ENCODE results near the gene RNF133. TPM values are rescaled to one million over a fixed set of nuclear protein-coding genes. Genes with fewer than 3 reads are reported as not detected.

The RNF133 gene
- total RNA-seq, 4 donors from 2014 or later = 1.0 to 3.1 (median 1.7) TPM

GRCh38 chr7:122706836-122707235, 7.9 kb upstream of the RNF133 start:
- WGBS, 2 donors = 81 to 82% methylated on average over 2 of the region's 2 CpGs
- no peaks in the 10 kb centered on the region for H3K4me1 ChIP-seq
- H3K27me3 ChIP-seq = no peaks in the 10 kb centered on the region
- intact Hi-C loops (cut with DNase I) = no loop called here
- DNase-seq = no peak
- no peaks in the 10 kb centered on the region for H3K36me3 ChIP-seq
- TF ChIP-seq POLR2A (IDR thresholded peaks at IDR 0.05) = no peak
- TF ChIP-seq, protein P1, sequence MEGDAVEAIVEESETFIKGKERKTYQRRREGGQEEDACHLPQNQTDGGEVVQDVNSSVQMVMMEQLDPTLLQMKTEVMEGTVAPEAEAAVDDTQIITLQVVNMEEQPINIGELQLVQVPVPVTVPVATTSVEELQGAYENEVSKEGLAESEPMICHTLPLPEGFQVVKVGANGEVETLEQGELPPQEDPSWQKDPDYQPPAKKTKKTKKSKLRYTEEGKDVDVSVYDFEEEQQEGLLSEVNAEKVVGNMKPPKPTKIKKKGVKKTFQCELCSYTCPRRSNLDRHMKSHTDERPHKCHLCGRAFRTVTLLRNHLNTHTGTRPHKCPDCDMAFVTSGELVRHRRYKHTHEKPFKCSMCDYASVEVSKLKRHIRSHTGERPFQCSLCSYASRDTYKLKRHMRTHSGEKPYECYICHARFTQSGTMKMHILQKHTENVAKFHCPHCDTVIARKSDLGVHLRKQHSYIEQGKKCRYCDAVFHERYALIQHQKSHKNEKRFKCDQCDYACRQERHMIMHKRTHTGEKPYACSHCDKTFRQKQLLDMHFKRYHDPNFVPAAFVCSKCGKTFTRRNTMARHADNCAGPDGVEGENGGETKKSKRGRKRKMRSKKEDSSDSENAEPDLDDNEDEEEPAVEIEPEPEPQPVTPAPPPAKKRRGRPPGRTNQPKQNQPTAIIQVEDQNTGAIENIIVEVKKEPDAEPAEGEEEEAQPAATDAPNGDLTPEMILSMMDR (IDR thresholded peaks at IDR 0.05) = no peak
- no peak overlapping the region for H3K4me3 ChIP-seq (replicated peaks in 1 of 3)
- H3K9me3 ChIP-seq = no peaks in the 10 kb centered on the region
- no peak overlapping the region for H3K27ac ChIP-seq

- Histone ChIP-seq H3K4me1 (no peaks in the 10 kb centered on the region), H3K4me3 (replicated peaks in 1 of 3) (no peak within 1 kb of the TSS), H3K9me3 (no peaks in the 10 kb centered on the region), H3K27me3 (no peaks in the 10 kb centered on the region), H3K36me3 (no peaks in the 10 kb centered on the region), H3K27ac (no peak within 1 kb of the TSS)
- WGBS, 2 donors = 84 to 100% methylated on average over 1 of the region's 1 CpG
- no peak for DNase-seq
- intact Hi-C loops (cut with DNase I) = no loop called here
- TF ChIP-seq, protein P1 (IDR thresholded peaks at IDR 0.05) = no peak
- no peak for TF ChIP-seq POLR2A (IDR thresholded peaks at IDR 0.05)
These were observed 4.1 kb upstream of the RNF133 start, which contains the start of gene RNF148 for GRCh38 chr7:122702872-122703510. RNF148 (minus strand) TSS chr7:122702922; CDS start chr7:122702750, 172 bp downstream.

GRCh38 chr7:122695816-122696215, 3.1 kb downstream of the RNF133 start:
- no peaks in the 10 kb centered on the region for H3K36me3 ChIP-seq
- no peak overlapping the region for H3K27ac ChIP-seq
- intact Hi-C loops (cut with DNase I) = no loop called here
- H3K4me3 ChIP-seq (replicated peaks in 1 of 3) = no peak overlapping the region
- no peaks in the 10 kb centered on the region for H3K4me1 ChIP-seq
- 82 to 88% methylated on average over 1 of the region's 1 CpG for WGBS, 2 donors
- TF ChIP-seq POLR2A (IDR thresholded peaks at IDR 0.05) = no peak
- TF ChIP-seq, protein P1 (IDR thresholded peaks at IDR 0.05) = no peak
- DNase-seq = no peak
- no peaks in the 10 kb centered on the region for H3K27me3 ChIP-seq
- H3K9me3 ChIP-seq = no peaks in the 10 kb centered on the region

DNA sequence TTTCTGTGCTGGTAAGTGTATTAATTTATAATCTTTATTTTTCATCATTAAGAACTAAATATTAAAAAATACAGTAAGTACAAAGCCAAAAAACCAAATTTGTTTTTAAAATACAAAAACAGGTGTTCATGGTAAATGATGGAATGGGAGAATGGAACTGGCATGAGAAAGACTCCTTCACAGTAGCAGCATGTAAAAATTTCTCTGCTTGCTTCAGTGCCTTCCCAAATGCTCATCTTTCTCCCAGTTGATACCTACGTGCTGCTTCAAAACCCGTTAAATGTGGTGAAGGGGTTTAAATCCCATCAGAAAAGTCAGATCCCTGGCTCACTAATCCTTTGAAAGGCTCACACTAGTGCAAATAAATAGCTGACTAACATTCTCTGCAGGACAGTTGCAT, 4.2 kb downstream of the RNF133 start:
- H3K9me3 ChIP-seq = no peaks in the 10 kb centered on the region
- WGBS, 2 donors = 88 to 94% methylated on average over 2 of the region's 2 CpGs
- H3K27ac ChIP-seq = no peak overlapping the region
- no peaks in the 10 kb centered on the region for H3K36me3 ChIP-seq
- H3K27me3 ChIP-seq = no peaks in the 10 kb centered on the region
- TF ChIP-seq, protein P1 (IDR thresholded peaks at IDR 0.05) = no peak
- no peak for TF ChIP-seq POLR2A (IDR thresholded peaks at IDR 0.05)
- intact Hi-C loops (cut with DNase I) = no loop called here
- no peak overlapping the region for H3K4me3 ChIP-seq (replicated peaks in 1 of 3)
- no peak for DNase-seq
- H3K4me1 ChIP-seq = no peaks in the 10 kb centered on the region

- Histone ChIP-seq H3K27ac (no peak overlapping the region), H3K4me1 (no peaks in the 10 kb centered on the region), H3K4me3 (replicated peaks in 1 of 3) (no peak overlapping the region), H3K27me3 (no peaks in the 10 kb centered on the region), H3K36me3 (no peaks in the 10 kb centered on the region), H3K9me3 (no peaks in the 10 kb centered on the region)
- intact Hi-C loops (cut with DNase I) = no loop called here
- WGBS, 2 donors = 98 to 99% methylated on average over 3 of the region's 3 CpGs
- DNase-seq = no peak
- TF ChIP-seq, protein P1 (IDR thresholded peaks at IDR 0.05) = no peak
- no peak for TF ChIP-seq POLR2A (IDR thresholded peaks at IDR 0.05)
These were observed 6.1 kb downstream of the RNF133 start for GRCh38 chr7:122692769-122693309.
